IMR-90 (cell line): ENCODE data around the gene ANXA1. TPM values are rescaled to one million over a fixed set of nuclear protein-coding genes. Genes with fewer than 3 reads are reported as not detected.

ENCODE experiments used
- ATAC-seq: fragments of 200-7000 bp; cut with Tn5 transposase; 2 replicates; pipeline ENCODE4 v1.9.1; 2020; ENCODE audit warnings: low read depth, mild to moderate bottlenecking, moderate library complexity
- BruUV-seq: library from RNA; stranded (reverse); fragments of 400-500 nt; replicated peaks from 2 replicates; lab custom pipeline; 2021; lab: Mats Ljungman, UMichigan
- CTCF ChIA-PET: fragments of 300-600 bp; formaldehyde crosslinking; extraction: SDS; loops from one replicate; lab custom pipeline; 2021; ENCODE audit warnings: antibody characterized with exemption; lab: Yijun Ruan, JAX
- POLR2A ChIA-PET: fragments of 300-600 bp; sonication (Branson Sonifier 250); formaldehyde crosslinking; loops from one replicate; lab custom pipeline; 2022; ENCODE audit warnings: antibody characterized with exemption; ENCODE audit not compliant: unreplicated experiment; lab: Charles Lee
- DNase-seq: peaks from one replicate; pipeline ENCODE4 v3.0.0; 2013
- H2AFZ ChIP-seq: replicated peaks from 2 replicates; pipeline ENCODE3; 2013; ENCODE audit warnings: low read length, mild to moderate bottlenecking; ENCODE audit not compliant: poor library complexity
- H2AK5ac ChIP-seq: 2 replicates; pipeline ENCODE4 v1.6.1; 2013; ENCODE audit warnings: low read depth, low read length, inconsistent platforms
- H2AK9ac ChIP-seq: replicated peaks from 2 replicates; pipeline ENCODE3; 2013; ENCODE audit warnings: mild to moderate bottlenecking, low read depth, low read length, moderate library complexity; ENCODE audit not compliant: poor library complexity
- H2BK120ac ChIP-seq: 2 replicates; pipeline ENCODE4 v1.6.1; 2013; ENCODE audit warnings: low read depth, low read length, inconsistent platforms
- H2BK15ac ChIP-seq: 3 replicates; pipeline ENCODE4 v1.6.1; 2013; ENCODE audit warnings: low read depth, low read length, inconsistent platforms
- H2BK20ac ChIP-seq: 2 replicates; pipeline ENCODE4 v1.6.1; 2013; ENCODE audit warnings: low read depth, mild to moderate bottlenecking, inconsistent platforms, low read length, moderate library complexity
- H2BK5ac ChIP-seq: 2 replicates; pipeline ENCODE4 v1.6.1; 2013; ENCODE audit warnings: mild to moderate bottlenecking, low read depth, low read length, inconsistent platforms; ENCODE audit not compliant: poor library complexity, severe bottlenecking
- H3K14ac ChIP-seq: replicated peaks from 2 replicates; pipeline ENCODE4 v1.6.1; 2013; ENCODE audit warnings: low read depth, low read length, inconsistent platforms
- H3K18ac ChIP-seq: 2 replicates; pipeline ENCODE4 v1.6.1; 2013; ENCODE audit warnings: low read depth, low read length, control low read depth
- H3K23ac ChIP-seq: 2 replicates; pipeline ENCODE4 v1.6.1; 2013; ENCODE audit warnings: low read depth, low read length, inconsistent platforms
- H3K27ac ChIP-seq: 2 replicates; pipeline ENCODE4 v1.5.1; 2013; ENCODE audit warnings: mild to moderate bottlenecking, control low read depth, low read length; ENCODE audit not compliant: insufficient read depth
- H3K27me3 ChIP-seq: 2 replicates; pipeline ENCODE4 v1.6.1; 2013; ENCODE audit warnings: low read length; ENCODE audit not compliant: control insufficient read depth, insufficient read depth
- H3K36me3 ChIP-seq: 2 replicates; pipeline ENCODE4 v1.6.1; 2013; ENCODE audit warnings: low read length, mixed read lengths; ENCODE audit not compliant: control insufficient read depth, insufficient read depth
- H3K4ac ChIP-seq: 2 replicates; pipeline ENCODE4 v1.6.1; 2013; ENCODE audit warnings: low read depth, low read length, inconsistent platforms
- H3K4me1 ChIP-seq: 2 replicates; pipeline ENCODE4 v1.6.1; 2013; ENCODE audit warnings: low read length, mixed read lengths; ENCODE audit not compliant: control insufficient read depth, insufficient read depth
- H3K4me2 ChIP-seq: 2 replicates; pipeline ENCODE4 v1.6.1; 2013; ENCODE audit warnings: low read depth, mild to moderate bottlenecking, control low read depth, low read length, moderate library complexity
- H3K4me3 ChIP-seq: 2 replicates; pipeline ENCODE4 v1.5.1; 2013; ENCODE audit warnings: low read depth, mild to moderate bottlenecking, control low read depth, low read length, moderate library complexity; ENCODE audit not compliant: insufficient read depth
- H3K56ac ChIP-seq: 2 replicates; pipeline ENCODE4 v1.6.1; 2013; ENCODE audit warnings: low read length, inconsistent platforms; ENCODE audit not compliant: insufficient read depth; ENCODE audit errors: extremely low read depth
- H3K79me1 ChIP-seq, 2 experiments: 2 replicates each; pipeline ENCODE4 v1.6.1; 2013; ENCODE audit warnings: low read length in 2 of 2, inconsistent platforms in 1 of 2, low read depth in 1 of 2
- H3K9ac ChIP-seq: 2 replicates; pipeline ENCODE4 v1.6.1; 2013; ENCODE audit warnings: low read depth, low read length, control low read depth
- H3K9me1 ChIP-seq: 2 replicates; pipeline ENCODE4 v1.6.1; 2013; ENCODE audit warnings: low read length, inconsistent platforms; ENCODE audit not compliant: insufficient read depth
- H3K9me3 ChIP-seq: 2 replicates; pipeline ENCODE4 v1.6.1; 2013; ENCODE audit warnings: low read length; ENCODE audit not compliant: control insufficient read depth, insufficient read depth
- H4K20me1 ChIP-seq: 2 replicates; pipeline ENCODE4 v1.6.1; 2013; ENCODE audit warnings: low read length, inconsistent platforms; ENCODE audit not compliant: insufficient read depth
- H4K5ac ChIP-seq: 2 replicates; pipeline ENCODE4 v1.6.1; 2013; ENCODE audit warnings: mild to moderate bottlenecking, low read depth, low read length, control low read depth
- H4K8ac ChIP-seq, 2 experiments: 2 replicates each; pipeline ENCODE4 v1.6.1; 2013; ENCODE audit warnings: low read depth in 2 of 2, low read length in 2 of 2, control low read depth in 1 of 2, inconsistent platforms in 1 of 2
- H4K91ac ChIP-seq: 2 replicates; pipeline ENCODE4 v1.6.1; 2013; ENCODE audit warnings: low read depth, low read length, inconsistent platforms; ENCODE audit not compliant: insufficient read depth
- CEBPB ChIP-seq: IDR thresholded peaks from 2 replicates; pipeline ENCODE4 v1.6.1; 2012; ENCODE audit warnings: low read depth, low read length, improper control_type of control experiment
- FOS ChIP-seq: fragments of 150-350 bp; IDR thresholded peaks from 2 replicates; pipeline ENCODE4 v1.6.1; 2016; ENCODE audit warnings: low read depth, low read length
- RCOR1 ChIP-seq: IDR thresholded peaks from 2 replicates; pipeline ENCODE4 v1.6.1; 2012; ENCODE audit warnings: mild to moderate bottlenecking, low read length, improper control_type of control experiment; ENCODE audit not compliant: insufficient replicate concordance
- WGBS, 2 experiments: methylation state at CpG; one replicate each; pipeline versions ENCODE4 v1.1.5 to v1.1.7; 2013; ENCODE audit warnings: missing lambda C conversion rate in 2 of 2; ENCODE audit not compliant: insufficient read length in 1 of 2; ENCODE audit errors: extremely low coverage in 2 of 2; 5-methylcytosine and 5-hydroxymethylcytosine counted together
- dilution Hi-C: fragments of 300-500 bp; cut with HindIII; formaldehyde crosslinking; loops from one replicate; pipeline ENCODE4 v1.14.3; 2018; ENCODE audit warnings: low sequenced_read_pairs; ENCODE audit not compliant: unreplicated experiment
- in situ Hi-C: fragments of 300-500 bp; cut with MboI; formaldehyde crosslinking; loops from 3 replicates; pipeline ENCODE4 v1.14.3; 2019; ENCODE audit warnings: low sequenced_read_pairs, inconsistent platforms, mixed read lengths
- intact Hi-C: fragments of 100-400 bp; cut with micrococcal nuclease; formaldehyde crosslinking; loops from 2 replicates; pipeline ENCODE4 v1.10.0; 2022
- polyA plus RNA-seq, 3 experiments: library from polyadenylated mRNA; depleted of rRNA; stranded (reverse); fragments of >200 nt; gene quantifications; 2 replicates each; pipeline ENCODE4 v1.2.3, GENCODE V29; 2012; ENCODE audit warnings: low replicate concordance in 1 of 3
- total RNA-seq: library from RNA; depleted of rRNA; stranded (reverse); fragments of >200 nt; gene quantifications from 2 replicates; pipeline ENCODE4 v1.2.3, GENCODE V29; 2012

ANXA1 gene
- total and polyA plus RNA-seq, 2 of the 4 experiments (the other 2 are of a cell fraction) = 520 to 583 TPM

GRCh38 chr9:73143711-73144328 lies 7.8 kb upstream of the ANXA1 start:
- Histone ChIP-seq H3K23ac (peak overlapping the region; percentile 54; the same call in 1 of the 2 replicates), H2BK120ac (peak overlapping the region; percentile 88), H2AFZ (no peak overlapping the region), H4K20me1 (no peaks in the 10 kb centered on the region), H3K18ac (peak overlapping the region; percentile 69), H3K79me1 (no peaks in the 10 kb centered on the region), H3K4ac (peak overlapping the region; percentile 41; the same call in 1 of the 2 replicates), H3K9me3 (no peaks in the 10 kb centered on the region), H3K9me1 (no peaks in the 10 kb centered on the region), H3K56ac (peak overlapping the region; percentile 60; the same call in 1 of the 2 replicates), H2AK9ac (no peak overlapping the region), H3K14ac (peak overlapping the region; percentile 48; the same call in 1 of the 2 replicates), H4K5ac (peak overlapping the region; percentile 76; the same call in 1 of the 2 replicates), H3K9ac (no peak overlapping the region), H2AK5ac (no peak overlapping the region), H3K4me1 (no peaks in the 10 kb centered on the region), H3K27me3 (no peaks in the 10 kb centered on the region), H3K27ac (peak overlapping the region; percentile 64; the same call in 1 of the 2 replicates), H4K8ac (peak overlapping the region in 1 of 2 experiments; percentile 70; a peak in 2 of 4 replicates), H3K4me2 (no peak overlapping the region), H2BK20ac (peak overlapping the region; percentile 69), H3K4me3 (no peak overlapping the region), H4K91ac (peak overlapping the region; percentile 43), H3K36me3 (no peaks in the 10 kb centered on the region), H2BK15ac (no peak overlapping the region; the same call in 2 of the 3 replicates), H2BK5ac (peak overlapping the region; percentile 81)
- BruUV-seq = no TSS peak
- CTCF ChIA-PET = interaction anchor here (0.5 kb wide), 1 partner anchor 743 kb away, joined by 3 read pairs; no protein-coding TSS in a partner anchor
- ATAC-seq = peak; percentile 66
- intact Hi-C loops (no loop called here), dilution Hi-C loops (no loop called here), in situ Hi-C loops (no loop called here)
- POLR2A ChIA-PET = interaction anchor here (0.6 to 1.3 kb wide), 2 partner anchors 11 to 783 kb away, joined by 3 read pairs; no protein-coding TSS in a partner anchor
- peak; percentile 88 for DNase-seq
- no CpG with 5 or more reads among the region's 2 CpGs for WGBS, 2 experiments
- TF ChIP-seq CEBPB (peak; percentile 99), RCOR1 (no peak), FOS (peak; percentile 59; the same call in 1 of the 2 replicates)
